Activated CD4-positive, alpha-beta T cell treated with anti-CD3 and anti-CD28 coated beads, Interleukin-2, amount 10 ng/mL, durations not matched to agents 24 days and 14 days (primary cell): Measurements from ENCODE around the gene NPAS2. TPM values are rescaled to one million over a fixed set of nuclear protein-coding genes. Genes with fewer than 3 reads are reported as not detected.

Experiments used
- DNase-seq: peaks from one replicate; pipeline ENCODE4 v3.0.0; 2022
- H3K27ac Mint-ChIP-seq: one replicate; pipeline ENCODE4 v1.8.0; 2022; ENCODE audit warnings: mild to moderate bottlenecking, mixed read lengths
- H3K27me3 Mint-ChIP-seq: one replicate; pipeline ENCODE4 v1.8.0; 2022; ENCODE audit warnings: mixed read lengths
- H3K36me3 Mint-ChIP-seq: one replicate; pipeline ENCODE4 v1.8.0; 2022; ENCODE audit warnings: low read depth, mild to moderate bottlenecking, mixed read lengths
- H3K4me1 Mint-ChIP-seq: one replicate; pipeline ENCODE4 v1.8.0; 2021; ENCODE audit warnings: mixed read lengths
- H3K4me3 Mint-ChIP-seq: one replicate; pipeline ENCODE4 v1.8.0; 2022; ENCODE audit warnings: mild to moderate bottlenecking, moderate library complexity, mixed read lengths
- H3K9me3 Mint-ChIP-seq: one replicate; pipeline ENCODE4 v1.8.0; 2021; ENCODE audit warnings: mixed read lengths
- intact Hi-C: fragments of 100-400 bp; cut with micrococcal nuclease; formaldehyde crosslinking; loops from one replicate; pipeline ENCODE4 v1.15.1; 2023
- total RNA-seq: library from RNA; stranded (reverse); gene quantifications from 2 replicates; pipeline ENCODE4 v1.2.3, GENCODE V29; 2022

The NPAS2 gene
- total RNA-seq, 1 donor from 2014 or later: 9.1 TPM

DNA sequence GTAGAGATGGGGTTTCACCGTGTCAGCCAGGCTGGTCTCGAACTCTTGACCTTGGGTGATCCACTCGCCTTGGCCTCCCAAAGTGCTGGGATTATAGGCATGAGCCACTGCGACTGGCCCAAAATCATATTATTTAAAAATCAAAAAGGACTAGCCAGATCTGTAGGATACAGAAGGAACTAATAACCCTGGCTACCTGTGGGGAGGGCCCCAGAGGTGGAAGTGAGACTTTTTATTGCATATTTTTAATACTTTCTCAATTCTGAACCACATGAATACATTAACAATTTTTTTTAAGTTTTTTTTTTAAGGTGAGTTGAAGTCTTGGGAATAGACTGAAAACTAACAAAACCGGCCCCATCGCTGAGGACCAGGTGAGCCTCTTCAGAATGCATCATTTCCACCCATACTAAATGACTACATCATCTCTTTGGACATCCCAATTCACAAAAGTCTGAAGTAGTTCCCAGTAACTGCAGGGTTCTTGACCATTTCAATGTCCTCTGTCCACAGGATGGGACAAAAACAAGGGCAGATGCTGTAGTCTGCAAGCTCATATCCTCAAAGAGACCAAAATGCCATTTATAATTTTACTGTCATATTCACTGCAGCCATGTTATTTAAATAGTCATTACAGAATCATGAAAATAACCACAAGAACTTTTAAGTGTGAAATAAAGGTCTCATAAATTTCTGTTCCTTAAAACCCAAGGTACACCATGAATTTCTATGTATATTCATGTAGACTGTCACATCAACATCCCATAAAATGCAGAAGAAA, 203.6 kb downstream of the NPAS2 start:
- Mint-ChIP-seq H3K4me3 (no peak overlapping the region), H3K27ac (no peak overlapping the region), H3K4me1 (peaks cover 3% of the 10 kb centered on the region), H3K36me3 (peaks cover 16% of the 10 kb centered on the region), H3K27me3 (no peaks in the 10 kb centered on the region), H3K9me3 (no peaks in the 10 kb centered on the region)
- intact Hi-C loops: no loop called here
- no peak for DNase-seq

DNA sequence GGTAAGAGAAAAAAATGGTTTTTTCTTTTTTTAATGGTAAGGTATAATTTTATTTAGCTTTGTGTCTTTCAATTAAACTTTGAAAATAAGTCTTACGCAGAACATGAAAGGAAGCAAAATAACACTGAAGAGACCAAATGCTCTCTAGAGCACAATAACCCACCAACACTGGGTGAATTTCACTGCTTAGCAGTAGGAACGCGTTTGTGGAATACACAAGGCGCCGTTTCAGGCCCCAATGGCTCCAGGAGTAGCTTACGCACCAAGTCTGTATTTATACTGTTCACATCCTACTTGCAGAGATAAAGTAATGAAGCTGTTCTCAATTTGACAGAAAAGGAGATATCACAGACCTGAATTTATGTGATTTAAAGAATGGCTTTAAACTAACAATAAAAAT, 205.6 kb downstream of the NPAS2 start:
- no peaks in the 10 kb centered on the region for H3K4me1 Mint-ChIP-seq
- intact Hi-C loops: no loop called here

DNA sequence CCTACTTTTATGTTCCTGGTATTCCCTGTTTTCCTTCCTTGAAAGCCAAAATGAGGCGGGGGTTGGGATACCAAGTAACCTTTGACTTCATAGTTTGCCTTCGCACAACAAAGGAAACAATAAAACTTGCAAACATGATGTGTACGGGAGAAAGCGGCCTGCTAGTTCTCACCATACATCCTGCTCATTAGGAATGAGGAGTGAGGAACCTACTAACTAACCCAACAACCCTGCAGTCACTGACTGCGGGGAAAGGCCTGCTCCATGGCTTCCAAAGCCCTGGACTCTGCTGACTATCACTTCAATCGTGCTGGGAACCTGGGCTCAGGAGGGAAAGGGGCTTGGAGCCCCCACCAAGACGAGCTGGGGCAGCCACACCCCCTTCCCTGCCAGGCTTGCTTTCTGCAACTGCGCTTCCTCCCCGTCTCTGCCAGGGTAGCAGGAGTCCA, 206.3 kb downstream of the NPAS2 start:
- Mint-ChIP-seq H3K9me3 (no peaks in the 10 kb centered on the region), H3K27me3 (no peaks in the 10 kb centered on the region), H3K27ac (no peak overlapping the region), H3K4me3 (no peak overlapping the region), H3K4me1 (no peaks in the 10 kb centered on the region), H3K36me3 (peaks cover 5% of the 10 kb centered on the region)
- intact Hi-C loops: no loop called here
- DNase-seq: no peak

More for the DNA sequence above, 205.6 kb downstream of the NPAS2 start:
- H3K27me3 Mint-ChIP-seq: no peaks in the 10 kb centered on the region
- peaks cover 10% of the 10 kb centered on the region for H3K36me3 Mint-ChIP-seq
- DNase-seq: no peak
- H3K4me3 Mint-ChIP-seq: no peak overlapping the region
- no peak overlapping the region for H3K27ac Mint-ChIP-seq
- no peaks in the 10 kb centered on the region for H3K9me3 Mint-ChIP-seq

DNA sequence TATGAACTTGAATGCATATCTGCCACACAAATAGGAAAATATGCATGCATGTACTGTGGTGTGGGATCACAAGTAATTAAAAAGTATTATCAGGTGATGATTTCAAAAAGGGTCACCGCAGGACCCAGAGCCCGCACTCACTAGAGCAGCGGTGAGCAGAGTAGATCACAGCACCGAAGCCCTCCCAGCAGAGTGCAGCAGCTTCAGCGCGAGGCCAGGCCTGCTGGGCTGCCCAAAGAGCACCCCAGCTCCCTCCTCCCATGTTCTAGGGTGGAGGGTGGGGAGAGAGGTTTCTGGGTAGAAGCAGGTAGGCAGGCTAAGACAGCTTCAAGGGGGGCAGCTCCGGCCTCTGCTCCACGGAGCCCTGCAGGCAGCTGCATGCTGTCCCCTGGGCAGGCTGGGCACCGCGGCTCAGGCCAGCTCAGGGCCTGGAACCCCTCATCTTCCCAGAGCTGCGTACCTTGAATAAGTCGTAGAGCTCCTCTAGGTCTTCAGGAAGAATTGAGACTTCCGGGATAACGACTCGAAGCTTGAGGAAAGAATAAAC, 207.1 kb downstream of the NPAS2 start:
- H3K9me3 Mint-ChIP-seq: no peaks in the 10 kb centered on the region
- peaks cover 4% of the 10 kb centered on the region for H3K36me3 Mint-ChIP-seq
- DNase-seq: no peak
- no peak overlapping the region for H3K27ac Mint-ChIP-seq
- H3K27me3 Mint-ChIP-seq: no peaks in the 10 kb centered on the region
- H3K4me3 Mint-ChIP-seq: no peak overlapping the region
- intact Hi-C loops: no loop called here
- no peaks in the 10 kb centered on the region for H3K4me1 Mint-ChIP-seq

DNA sequence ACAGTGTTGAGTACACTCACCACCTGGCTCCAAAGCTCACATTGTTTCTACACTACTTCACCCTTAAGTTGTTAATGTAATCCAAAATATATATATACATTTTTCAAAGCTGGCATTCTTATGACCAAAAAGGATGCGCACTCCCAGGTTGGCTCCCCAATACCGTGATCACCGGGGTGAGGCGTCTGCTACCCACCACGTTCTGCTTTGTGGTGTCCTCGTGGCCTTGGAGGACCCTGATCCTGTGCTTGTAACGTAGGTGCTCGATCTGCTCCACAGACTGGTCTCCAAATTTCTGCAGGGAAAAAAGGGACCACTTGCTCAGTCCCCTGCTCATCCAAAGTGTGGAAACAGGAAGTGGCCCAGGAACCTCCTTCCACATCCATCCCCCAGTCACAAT, 207.9 kb downstream of the NPAS2 start:
- no peak for DNase-seq
- H3K27me3 Mint-ChIP-seq: no peaks in the 10 kb centered on the region
- no peaks in the 10 kb centered on the region for H3K4me1 Mint-ChIP-seq
- intact Hi-C loops: no loop called here
- H3K36me3 Mint-ChIP-seq: peaks cover 3% of the 10 kb centered on the region
- H3K27ac Mint-ChIP-seq: no peak overlapping the region
- no peak overlapping the region for H3K4me3 Mint-ChIP-seq
- no peaks in the 10 kb centered on the region for H3K9me3 Mint-ChIP-seq

DNA sequence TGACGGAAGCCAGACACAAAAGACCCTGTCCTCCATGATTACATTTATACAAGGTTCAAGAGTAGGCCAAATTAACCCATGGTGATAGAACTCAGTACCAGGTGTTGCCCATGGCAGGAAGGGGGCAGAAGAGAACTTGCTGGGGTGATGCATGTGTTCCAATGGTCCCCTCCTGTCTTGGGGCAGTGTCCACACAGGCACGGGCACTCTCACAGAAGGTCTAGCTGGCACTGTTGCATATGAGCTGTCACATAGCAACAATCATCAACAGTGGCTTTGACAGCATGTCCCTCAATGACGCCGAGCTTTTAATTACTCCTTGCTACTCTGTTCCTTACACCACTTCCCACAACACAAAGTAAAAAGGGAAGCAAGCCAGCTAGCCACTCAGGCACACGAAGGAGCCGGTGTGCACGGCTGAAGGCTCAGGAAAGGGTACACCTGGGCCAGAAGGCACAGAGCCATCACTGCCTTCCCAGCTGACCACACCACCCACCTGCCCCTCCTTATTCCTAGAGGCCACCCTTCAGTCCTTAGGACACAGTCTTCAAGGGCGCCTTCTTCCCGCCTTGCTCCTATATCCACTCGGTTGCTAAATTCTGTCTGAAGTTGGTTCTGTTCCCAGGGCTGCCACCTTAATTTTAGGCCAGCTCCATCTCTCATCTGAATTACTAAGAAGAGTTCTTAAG, 211.1 kb downstream of the NPAS2 start:
- intact Hi-C loops: no loop called here
- no peaks in the 10 kb centered on the region for H3K36me3 Mint-ChIP-seq
- no peak overlapping the region for H3K4me3 Mint-ChIP-seq
- H3K27ac Mint-ChIP-seq: no peak overlapping the region
- DNase-seq: no peak
- no peaks in the 10 kb centered on the region for H3K27me3 Mint-ChIP-seq
- no peaks in the 10 kb centered on the region for H3K9me3 Mint-ChIP-seq
- no peaks in the 10 kb centered on the region for H3K4me1 Mint-ChIP-seq

DNA sequence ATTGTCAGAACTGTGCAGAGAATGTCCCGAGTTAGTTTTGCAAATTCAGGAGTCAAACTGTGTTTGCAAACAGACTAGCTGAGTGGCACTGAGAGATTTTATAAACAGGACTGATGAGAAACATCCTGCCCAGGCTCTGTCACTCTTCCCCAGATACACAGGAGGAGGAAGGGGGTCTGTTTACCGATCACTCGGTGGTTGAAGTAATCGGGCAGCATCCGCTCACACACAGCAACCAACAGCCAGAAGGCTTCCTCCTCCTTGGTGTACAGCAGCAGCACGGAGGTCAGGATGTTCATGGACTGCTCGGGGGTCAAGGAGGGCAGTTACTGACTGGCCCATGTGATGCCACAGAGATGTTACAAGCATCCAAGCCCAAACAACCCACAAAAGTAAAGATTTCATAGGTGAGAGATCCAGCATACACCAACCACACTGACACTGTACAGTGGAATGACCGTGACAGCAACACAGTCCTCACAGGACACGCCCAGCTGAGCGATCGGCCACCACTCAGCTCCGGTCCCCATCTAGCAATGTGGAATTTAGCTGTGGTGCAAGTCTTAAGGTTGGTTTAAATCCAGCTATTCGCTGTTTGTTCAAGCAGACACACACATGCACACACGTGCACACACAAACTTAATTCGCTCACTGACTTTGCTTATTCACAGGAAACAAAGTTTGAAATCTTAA, 212.3 kb downstream of the NPAS2 start:
- H3K4me1 Mint-ChIP-seq: no peaks in the 10 kb centered on the region
- H3K36me3 Mint-ChIP-seq: no peaks in the 10 kb centered on the region
- DNase-seq: no peak
- no peaks in the 10 kb centered on the region for H3K9me3 Mint-ChIP-seq
- H3K27ac Mint-ChIP-seq: no peak overlapping the region
- no peak overlapping the region for H3K4me3 Mint-ChIP-seq
- intact Hi-C loops: no loop called here
- H3K27me3 Mint-ChIP-seq: no peaks in the 10 kb centered on the region

DNA sequence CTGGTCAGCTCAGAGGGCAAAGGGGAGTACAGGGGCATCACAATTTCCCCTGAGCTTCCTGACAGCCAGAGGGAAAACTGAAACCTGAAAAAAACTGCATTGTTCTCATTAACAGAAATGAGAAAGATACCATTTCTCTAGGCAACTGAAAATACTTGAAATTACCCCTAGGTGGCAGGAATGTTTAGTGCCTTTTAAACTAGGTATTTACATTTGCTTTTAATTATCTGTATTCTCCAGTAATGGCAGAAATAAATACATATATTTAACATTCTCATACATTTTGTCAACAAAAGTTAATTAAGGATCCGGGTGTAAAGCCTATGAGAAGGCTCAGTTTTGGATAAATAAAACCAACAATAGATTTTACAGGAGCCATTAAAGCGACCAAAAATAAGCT, 216.6 kb downstream of the NPAS2 start:
- no peak for DNase-seq

DNA sequence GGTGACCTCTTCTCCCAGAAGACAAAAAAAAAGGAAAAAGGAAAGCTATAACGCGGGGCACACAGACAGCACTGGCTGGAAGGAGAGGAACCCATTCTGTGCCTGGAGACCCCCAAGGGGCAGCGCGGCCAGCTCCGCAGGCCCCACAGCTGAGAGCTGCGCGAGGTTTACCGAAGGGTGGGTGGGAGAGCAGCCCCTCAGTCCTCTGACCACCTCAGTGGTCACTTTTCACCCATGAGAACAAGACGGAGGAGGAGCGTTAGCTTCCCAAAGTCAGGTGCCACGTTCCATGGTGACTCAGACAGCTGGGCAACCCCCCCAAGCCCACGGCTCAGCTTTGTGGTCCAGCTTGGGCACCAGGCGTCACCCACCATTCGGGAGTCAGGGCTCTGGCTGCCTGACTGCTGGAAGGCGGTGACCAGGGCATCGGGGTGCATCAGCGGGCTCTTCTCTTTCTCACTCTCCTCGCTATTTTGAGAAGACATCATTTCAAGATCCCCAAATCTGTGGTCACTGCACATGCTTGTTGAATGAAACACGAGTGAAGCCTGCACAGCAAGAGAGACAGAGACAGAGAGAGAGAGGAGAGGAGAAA, 217.3 kb downstream of the NPAS2 start:
- no peaks in the 10 kb centered on the region for H3K36me3 Mint-ChIP-seq
- peaks cover 5% of the 10 kb centered on the region for H3K4me1 Mint-ChIP-seq
- intact Hi-C loops: loop anchor here (2.0 kb wide), 1 partner anchor 168 kb away; no protein-coding TSS in a partner anchor
- no peak overlapping the region for H3K4me3 Mint-ChIP-seq
- no peak for DNase-seq
- no peak overlapping the region for H3K27ac Mint-ChIP-seq
- peaks cover 2% of the 10 kb centered on the region for H3K27me3 Mint-ChIP-seq
- no peaks in the 10 kb centered on the region for H3K9me3 Mint-ChIP-seq

More for the DNA sequence above, 216.6 kb downstream of the NPAS2 start:
- no peaks in the 10 kb centered on the region for H3K9me3 Mint-ChIP-seq
- H3K36me3 Mint-ChIP-seq: no peaks in the 10 kb centered on the region
- intact Hi-C loops: loop anchor here (2.0 kb wide), 1 partner anchor 168 kb away; no protein-coding TSS in a partner anchor
- H3K27ac Mint-ChIP-seq: no peak overlapping the region
- H3K4me3 Mint-ChIP-seq: no peak overlapping the region
- peaks cover 5% of the 10 kb centered on the region for H3K4me1 Mint-ChIP-seq
- peaks cover 2% of the 10 kb centered on the region for H3K27me3 Mint-ChIP-seq

DNA sequence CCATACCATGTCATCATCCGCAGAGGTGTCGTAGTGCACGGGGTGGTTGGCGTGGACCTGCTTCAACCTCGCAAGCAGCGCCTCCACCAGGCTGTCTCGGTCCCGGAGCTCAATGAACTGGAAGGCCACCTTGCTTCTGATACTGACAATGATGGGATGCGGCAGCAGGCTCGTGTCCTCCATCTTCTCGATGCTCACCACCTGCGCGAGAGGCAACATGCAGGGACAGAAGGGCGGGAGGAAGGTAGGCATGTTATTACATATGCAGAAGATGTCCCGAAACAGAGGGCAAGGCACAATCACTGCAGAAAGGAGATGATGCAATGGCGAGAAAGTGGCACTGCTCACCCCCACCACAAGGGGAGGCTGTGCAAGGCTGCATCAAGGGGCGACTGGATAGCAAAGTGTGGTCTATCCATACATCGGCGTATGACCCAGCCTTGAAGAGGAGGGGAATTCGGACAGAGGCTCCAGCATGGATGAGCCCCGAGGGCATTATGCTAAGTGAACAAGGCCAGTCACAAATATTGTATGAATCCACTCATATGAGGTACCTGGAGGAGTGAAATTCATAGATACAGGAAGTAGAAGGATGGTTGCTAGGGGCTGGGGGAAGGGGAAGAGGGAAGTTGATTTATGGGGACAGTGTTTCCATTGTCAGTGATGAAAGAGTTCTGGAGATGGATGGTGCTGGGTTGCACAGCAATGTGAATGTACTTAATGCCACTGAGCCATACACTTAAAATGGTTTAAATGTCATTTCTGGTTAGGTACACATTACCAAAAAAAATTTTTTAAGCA, 218.7 kb downstream of the NPAS2 start:
- DNase-seq: no peak
- Mint-ChIP-seq H3K9me3 (no peaks in the 10 kb centered on the region), H3K27ac (peak overlapping the region; percentile 60), H3K4me3 (no peak overlapping the region), H3K4me1 (peaks cover 5% of the 10 kb centered on the region), H3K27me3 (peaks cover 3% of the 10 kb centered on the region), H3K36me3 (no peaks in the 10 kb centered on the region)
- intact Hi-C loops: no loop called here

DNA sequence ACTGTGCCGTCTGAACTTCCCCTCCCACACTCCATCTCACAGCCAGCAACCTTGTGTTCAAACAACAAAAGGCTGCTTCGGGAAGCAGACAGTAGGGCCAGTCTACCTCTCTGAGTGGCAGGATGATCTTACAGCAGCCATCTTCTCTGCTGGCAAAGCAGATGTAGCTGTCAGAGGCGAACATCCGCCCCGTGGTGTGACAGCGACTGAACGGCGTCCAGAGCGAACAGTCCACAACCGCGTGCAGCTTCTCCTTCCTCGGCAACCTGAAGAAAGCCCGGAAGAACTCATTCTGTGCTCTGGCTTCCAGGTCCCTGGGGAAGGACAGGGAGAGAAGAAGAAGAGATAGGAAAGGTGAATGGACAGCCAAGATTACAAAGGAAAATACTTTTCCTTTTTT, 220.1 kb downstream of the NPAS2 start:
- Mint-ChIP-seq H3K27ac (no peak overlapping the region), H3K27me3 (peaks cover 8% of the 10 kb centered on the region), H3K4me1 (peaks cover 5% of the 10 kb centered on the region), H3K36me3 (no peaks in the 10 kb centered on the region), H3K9me3 (no peaks in the 10 kb centered on the region), H3K4me3 (no peak overlapping the region)
- no peak for DNase-seq
- intact Hi-C loops: no loop called here

DNA sequence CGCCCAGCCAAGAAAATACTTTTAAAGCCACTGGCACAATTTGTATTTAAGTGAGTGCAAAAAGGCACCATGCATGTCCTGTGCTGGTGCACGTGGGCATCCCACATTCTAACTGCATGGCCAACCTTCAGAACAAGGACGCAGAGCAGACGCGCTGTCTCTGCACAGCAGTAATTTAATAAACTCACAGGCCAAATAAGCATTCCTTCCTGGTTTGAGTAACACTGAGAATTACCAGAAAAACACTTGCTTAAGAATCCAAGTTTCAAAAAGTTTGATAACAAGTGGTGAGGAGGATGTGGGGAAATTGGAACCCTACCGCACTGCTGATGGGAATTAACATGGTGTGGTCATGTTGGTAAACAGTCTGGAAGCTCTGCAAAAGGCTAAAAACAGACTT, 220.8 kb downstream of the NPAS2 start:
- Mint-ChIP-seq H3K4me1 (peaks cover 5% of the 10 kb centered on the region), H3K9me3 (no peaks in the 10 kb centered on the region), H3K36me3 (no peaks in the 10 kb centered on the region), H3K4me3 (no peak overlapping the region), H3K27me3 (peaks cover 8% of the 10 kb centered on the region), H3K27ac (no peak overlapping the region)
- intact Hi-C loops: no loop called here
- DNase-seq: no peak

DNA sequence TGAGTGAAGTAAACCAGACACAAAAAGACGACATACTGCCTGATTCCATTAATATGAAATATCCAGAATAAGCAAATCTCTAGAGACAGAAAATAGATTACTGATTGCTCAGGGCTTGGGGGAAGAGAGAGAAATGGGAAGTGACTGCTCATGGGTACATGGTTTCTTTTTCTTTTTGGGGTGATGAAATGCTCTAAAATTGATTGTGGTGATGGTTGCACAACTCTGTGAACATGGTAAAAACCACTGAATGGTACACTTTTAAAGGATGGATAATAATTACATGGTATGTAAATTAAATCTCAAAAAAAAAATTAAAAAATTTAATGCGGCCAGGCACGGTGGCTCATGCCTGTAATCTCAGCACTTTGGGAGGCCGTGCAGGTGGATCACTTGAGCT, 221.5 kb downstream of the NPAS2 start:
- no peaks in the 10 kb centered on the region for H3K9me3 Mint-ChIP-seq
- H3K36me3 Mint-ChIP-seq: no peaks in the 10 kb centered on the region
- H3K4me1 Mint-ChIP-seq: peaks cover 5% of the 10 kb centered on the region
- peaks cover 8% of the 10 kb centered on the region for H3K27me3 Mint-ChIP-seq
- H3K4me3 Mint-ChIP-seq: no peak overlapping the region
- intact Hi-C loops: no loop called here
- no peak overlapping the region for H3K27ac Mint-ChIP-seq
- no peak for DNase-seq
